Thoracic aorta (tissue), 2 donors: Measurements from ENCODE around the gene IQCH. TPM values are rescaled to one million over a fixed set of nuclear protein-coding genes. Genes with fewer than 3 reads are reported as not detected.

Source experiments
- ATAC-seq: fragments of 150-250 bp; one replicate; pipeline ENCODE4 v1.8.0; 2017; ENCODE audit warnings: low read depth; ENCODE audit not compliant: insufficient number of reproducible peaks, low FRiP score
- DNase-seq: peaks from one replicate; pipeline ENCODE4 v3.0.0-alpha.2; 2020; ENCODE audit warnings: low spot score
- H3K27ac ChIP-seq, 2 donors: fragments of 200-600 bp; sonication (generic); 1 replicate in 1 of 2; 2 replicates in 1 of 2; pipeline ENCODE4 v1.5.1; 2016; ENCODE audit warnings: mild to moderate bottlenecking in 2 of 2, moderate library complexity in 2 of 2
- H3K27me3 ChIP-seq: fragments of 200-600 bp; sonication (generic); replicated peaks from 2 replicates; pipeline ENCODE4 v1.6.0; 2016; ENCODE audit warnings: mild to moderate bottlenecking; ENCODE audit not compliant: insufficient read depth
- H3K36me3 ChIP-seq: fragments of 200-600 bp; sonication (generic); one replicate; pipeline ENCODE4 v1.5.1; 2016
- H3K4me1 ChIP-seq, 2 donors: fragments of 200-600 bp; sonication (generic); 1 replicate in 1 of 2; 2 replicates in 1 of 2; pipeline versions ENCODE4 v1.5.1 to v1.6.0; 2016; ENCODE audit warnings: low read depth in 2 of 2, mild to moderate bottlenecking in 1 of 2; ENCODE audit not compliant: control insufficient read depth in 1 of 2
- H3K4me3 ChIP-seq: fragments of 200-600 bp; sonication (generic); 2 replicates; pipeline ENCODE4 v1.5.1; 2016; ENCODE audit warnings: mild to moderate bottlenecking
- H3K9me3 ChIP-seq: fragments of 200-600 bp; sonication (generic); 2 replicates; pipeline ENCODE4 v1.5.1; 2016
- CTCF ChIP-seq: fragments of 200-600 bp; sonication (generic); IDR thresholded peaks from one replicate; pipeline ENCODE4 v1.5.1; 2019; ENCODE audit warnings: antibody characterized with exemption
- total RNA-seq, 2 donors: library from RNA; depleted of rRNA; stranded (reverse); fragments of >200 nt; gene quantifications; one replicate each; pipeline versions ENCODE4 v1.1.0 to v1.2.3, GENCODE V29; 2016

The IQCH gene
- total RNA-seq, 2 donors from 2014 or later, result 0.14 to 2.3 TPM

GRCh38 chr15:67544475-67544874, 289.9 kb downstream of the IQCH start:
- no peak for DNase-seq
- no peak for ATAC-seq
- H3K27ac ChIP-seq, result no peak overlapping the region
- H3K4me1 ChIP-seq, result peaks cover 8 to 30% of the 10 kb centered on the region in 2 donors
- no peaks in the 10 kb centered on the region for H3K36me3 ChIP-seq
- H3K9me3 ChIP-seq, result no peaks in the 10 kb centered on the region
- no peaks in the 10 kb centered on the region for H3K27me3 ChIP-seq
- no peak overlapping the region for H3K4me3 ChIP-seq
- TF ChIP-seq CTCF, result no peak

GRCh38 chr15:67545864-67546263, 291.3 kb downstream of the IQCH start:
- H3K27ac ChIP-seq, result no peak overlapping the region
- no peaks in the 10 kb centered on the region for H3K36me3 ChIP-seq
- H3K9me3 ChIP-seq, result no peaks in the 10 kb centered on the region
- H3K4me1 ChIP-seq, result peaks cover 8 to 28% of the 10 kb centered on the region in 2 donors
- no peak for DNase-seq
- TF ChIP-seq CTCF, result no peak
- H3K4me3 ChIP-seq, result no peak overlapping the region
- no peak for ATAC-seq
- no peaks in the 10 kb centered on the region for H3K27me3 ChIP-seq

GRCh38 chr15:67547064-67547463, 292.5 kb downstream of the IQCH start:
- H3K4me3 ChIP-seq, result no peak overlapping the region
- H3K27ac ChIP-seq, result no peak overlapping the region
- TF ChIP-seq CTCF, result no peak
- peaks cover 8 to 22% of the 10 kb centered on the region in 2 donors for H3K4me1 ChIP-seq
- DNase-seq, result no peak
- H3K36me3 ChIP-seq, result peaks cover 4% of the 10 kb centered on the region
- no peak for ATAC-seq
- H3K27me3 ChIP-seq, result no peaks in the 10 kb centered on the region
- H3K9me3 ChIP-seq, result no peaks in the 10 kb centered on the region

- no peak for TF ChIP-seq CTCF
- no peak for DNase-seq
- Histone ChIP-seq H3K9me3 (no peaks in the 10 kb centered on the region), H3K4me1 (peaks cover 8 to 22% of the 10 kb centered on the region in 2 donors), H3K27ac (no peak overlapping the region), H3K4me3 (no peak overlapping the region), H3K36me3 (peaks cover 4% of the 10 kb centered on the region), H3K27me3 (no peaks in the 10 kb centered on the region)
- ATAC-seq, result no peak
These were observed 293.2 kb downstream of the IQCH start for GRCh38 chr15:67547836-67548235.

DNA sequence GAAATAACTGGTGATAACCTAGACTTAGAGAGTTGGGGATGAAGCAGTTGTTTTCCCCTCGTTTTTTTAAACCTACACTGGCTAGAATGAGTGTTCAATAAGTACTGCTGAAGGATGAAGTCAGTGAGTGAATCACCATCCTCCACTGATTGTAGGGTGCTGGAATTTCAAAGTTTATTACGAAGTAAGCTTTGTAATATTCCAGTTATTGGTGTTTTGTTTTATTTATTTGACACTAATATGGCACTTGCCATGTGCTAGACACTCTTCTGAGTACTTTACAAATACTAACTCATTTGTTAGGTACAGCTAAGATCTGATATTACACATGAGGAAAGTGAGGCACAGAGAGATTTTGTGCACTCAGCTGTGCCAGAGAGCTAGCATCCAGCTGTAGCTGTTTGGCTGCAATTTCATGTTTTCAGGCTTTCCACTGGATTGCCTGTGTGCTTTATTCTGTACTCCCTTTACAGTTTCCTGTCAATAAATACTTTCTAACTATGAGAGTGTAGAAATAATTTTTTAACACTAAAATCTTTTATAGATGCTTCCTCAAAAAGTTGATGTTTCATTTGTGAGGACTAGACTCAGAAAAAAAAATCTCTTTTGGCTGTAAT, 293.8 kb downstream of the IQCH start:
- no peaks in the 10 kb centered on the region for H3K27me3 ChIP-seq
- H3K4me3 ChIP-seq, result no peak overlapping the region
- DNase-seq (no peak), ATAC-seq (no peak)
- H3K27ac ChIP-seq, result no peak overlapping the region
- TF ChIP-seq CTCF, result no peak
- H3K9me3 ChIP-seq, result no peaks in the 10 kb centered on the region
- H3K4me1 ChIP-seq, result peaks cover 8 to 19% of the 10 kb centered on the region in 2 donors
- H3K36me3 ChIP-seq, result peaks cover 4% of the 10 kb centered on the region
